Tibial nerve (tissue), 4 donors: ENCODE results near the gene HIPK2.

Experiments
- CTCF ChIP-seq, 5 experiments: fragments of 200-600 bp in 3 of 5; fragments of 450-650 bp in 2 of 5; sonication (generic) in 3 of 5; IDR thresholded peaks; one replicate each; pipeline ENCODE4 v1.5.1; 2016 to 2019; ENCODE audit warnings: antibody characterized with exemption in 5 of 5, mild to moderate bottlenecking in 3 of 5, moderate library complexity in 2 of 5
- EP300 ChIP-seq, 2 donors: sonication (generic); formaldehyde crosslinking; IDR thresholded peaks; one replicate each; pipeline ENCODE4 v1.6.1; 2017; ENCODE audit warnings: antibody characterized with exemption in 2 of 2, mild to moderate bottlenecking in 1 of 2
- POLR2A ChIP-seq, 2 donors: fragments of 450-650 bp; IDR thresholded peaks; one replicate each; pipeline ENCODE4 v1.6.1; 2017; ENCODE audit warnings: antibody characterized with exemption in 2 of 2, mild to moderate bottlenecking in 2 of 2, moderate library complexity in 2 of 2

- TF ChIP-seq CTCF (IDR thresholded peaks at IDR 0.05) = no peak
- TF ChIP-seq EP300 (IDR thresholded peaks at IDR 0.05) = no peak
- no peak for TF ChIP-seq POLR2A (IDR thresholded peaks at IDR 0.05)
Observed at GRCh38 chr7:139820089-139820488, 42.3 kb upstream of the HIPK2 start.
